OCI-LY7 (cell line): Measurements from ENCODE around the gene HNRNPK. TPM values are rescaled to one million over a fixed set of nuclear protein-coding genes. Genes with fewer than 3 reads are reported as not detected.

ENCODE experiments used
- BruUV-seq: library from RNA; stranded (reverse); fragments of 400-500 nt; replicated peaks from 2 replicates; lab custom pipeline; 2021; lab: Mats Ljungman, UMichigan
- CTCF ChIA-PET: fragments of 300-600 bp; sonication (Branson Sonifier 250); formaldehyde crosslinking; loops from one replicate; lab custom pipeline; 2022; ENCODE audit warnings: antibody characterized with exemption; ENCODE audit not compliant: unreplicated experiment; lab: Charles Lee
- POLR2A ChIA-PET: fragments of 300-600 bp; sonication (Branson Sonifier 250); formaldehyde crosslinking; loops from one replicate; lab custom pipeline; 2022; ENCODE audit warnings: antibody characterized with exemption; lab: Charles Lee
- DNase-seq: peaks from one replicate; pipeline ENCODE4 v3.0.0-alpha.2; 2015; ENCODE audit warnings: low spot score
- H2AFZ ChIP-seq: fragments of 200-600 bp; sonication (generic), shearing (Covaris generic); 2 replicates; pipeline ENCODE4 v1.6.1; 2014; ENCODE audit warnings: mild to moderate bottlenecking, antibody characterized with exemption, low read length, moderate library complexity
- H3K27ac ChIP-seq: fragments of 200-600 bp; sonication (generic); 2 replicates; pipeline ENCODE4 v1.5.1; 2014; ENCODE audit warnings: mixed run types, low read depth, mild to moderate bottlenecking, moderate library complexity, low read length, inconsistent platforms; ENCODE audit not compliant: poor library complexity, severe bottlenecking
- H3K36me3 ChIP-seq: fragments of 200-600 bp; sonication (generic); 2 replicates; pipeline ENCODE4 v1.6.1; 2014; ENCODE audit warnings: mild to moderate bottlenecking, antibody characterized with exemption, low read length, moderate library complexity, mixed read lengths; ENCODE audit not compliant: insufficient read depth
- H3K4me1 ChIP-seq: fragments of 200-600 bp; sonication (generic); 2 replicates; pipeline ENCODE4 v1.5.1; 2014; ENCODE audit warnings: mild to moderate bottlenecking, low read length; ENCODE audit not compliant: insufficient read depth, poor library complexity, severe bottlenecking
- H3K4me2 ChIP-seq: fragments of 200-600 bp; sonication (generic); 2 replicates; pipeline ENCODE4 v1.6.1; 2014; ENCODE audit warnings: mild to moderate bottlenecking, low read length
- H3K4me3 ChIP-seq: fragments of 200-600 bp; sonication (generic); 2 replicates; pipeline ENCODE4 v1.5.1; 2014; ENCODE audit warnings: mild to moderate bottlenecking, low read depth, low read length; ENCODE audit not compliant: poor library complexity, severe bottlenecking
- H3K79me2 ChIP-seq: fragments of 200-600 bp; sonication (generic); 2 replicates; pipeline ENCODE4 v1.6.1; 2016; ENCODE audit warnings: low read depth, mild to moderate bottlenecking, low read length, moderate library complexity, mixed read lengths; ENCODE audit not compliant: insufficient read depth
- H3K9me2 ChIP-seq: fragments of 200-600 bp; sonication (generic); 2 replicates; pipeline ENCODE4 v1.6.1; 2016; ENCODE audit warnings: mild to moderate bottlenecking, low read length, mixed read lengths; ENCODE audit not compliant: insufficient read depth
- H3K9me3 ChIP-seq: fragments of 200-600 bp; sonication (generic); 2 replicates; pipeline ENCODE4 v1.6.1; 2014; ENCODE audit warnings: mild to moderate bottlenecking, mixed run types, low read length, mixed read lengths
- H4K20me1 ChIP-seq: fragments of 200-600 bp; sonication (generic); 2 replicates; pipeline ENCODE4 v1.6.1; 2014; ENCODE audit warnings: mild to moderate bottlenecking, antibody characterized with exemption, low read length, moderate library complexity, mixed read lengths; ENCODE audit not compliant: insufficient read depth
- CTCF ChIP-seq: fragments of 200-600 bp; sonication (generic); conservative IDR thresholded peaks from 2 replicates; pipeline ENCODE4 v1.5.1; 2014; ENCODE audit warnings: mild to moderate bottlenecking, antibody characterized with exemption, low read length, moderate library complexity, mixed read lengths
- EZH2phosphoT487 ChIP-seq: fragments of 200-600 bp; sonication (generic); IDR thresholded peaks from 2 replicates; pipeline ENCODE4 v1.6.1; 2018; ENCODE audit warnings: low read depth, borderline replicate concordance, mild to moderate bottlenecking, mixed run types, antibody characterized with exemption, low read length, moderate library complexity, mixed read lengths
- intact Hi-C: fragments of 100-400 bp; cut with micrococcal nuclease; formaldehyde crosslinking; loops from one replicate; pipeline ENCODE4 v1.10.0; 2022; ENCODE audit not compliant: unreplicated experiment
- total RNA-seq, 2 experiments: library from RNA; depleted of rRNA in 1 of 2; stranded (reverse); fragments of >200 nt in 1 of 2; shearing (Covaris generic) in 1 of 2; gene quantifications; 2 replicates each; pipeline ENCODE4 v1.2.3, GENCODE V29; 2014 to 2022

Gene HNRNPK
- total RNA-seq, 2 experiments from 2014 or later, result 592 to 768 TPM

- Histone ChIP-seq H2AFZ (no peak overlapping the region), H3K36me3 (peaks cover 90% of the 10 kb centered on the region), H3K9me3 (no peaks in the 10 kb centered on the region), H3K27ac (no peak overlapping the region), H3K9me2 (no peaks in the 10 kb centered on the region), H3K79me2 (peaks cover 57% of the 10 kb centered on the region), H3K4me1 (no peaks in the 10 kb centered on the region), H3K4me2 (no peak overlapping the region), H3K4me3 (no peak overlapping the region), H4K20me1 (peaks cover 53% of the 10 kb centered on the region)
- DNase-seq, result no peak
- CTCF ChIA-PET, result no interaction called here
- TF ChIP-seq CTCF, result no peak
- TF ChIP-seq EZH2phosphoT487, result no peak
- no TSS peak for BruUV-seq
- intact Hi-C loops, result no loop called here
- POLR2A ChIA-PET, result interaction anchor here (0.7 to 2.8 kb wide), 2 partner anchors 8 to 14 kb away, joined by 3 to 14 read pairs; no protein-coding TSS in a partner anchor
Measured at GRCh38 chr9:83969602-83970001, 10.4 kb downstream of the HNRNPK start.

GRCh38 chr9:83967073-83967472 is 12.9 kb downstream of the HNRNPK start:
- no TSS peak for BruUV-seq
- peaks cover 65% of the 10 kb centered on the region for H3K36me3 ChIP-seq
- peaks cover 32% of the 10 kb centered on the region; the same call in 1 of the 2 replicates for H3K79me2 ChIP-seq
- H3K4me1 ChIP-seq, result no peaks in the 10 kb centered on the region
- TF ChIP-seq CTCF (no peak), EZH2phosphoT487 (no peak)
- H4K20me1 ChIP-seq, result peaks cover 31% of the 10 kb centered on the region
- CTCF ChIA-PET, result no interaction called here
- no peak for DNase-seq
- no peak overlapping the region for H3K27ac ChIP-seq
- H3K9me2 ChIP-seq, result no peaks in the 10 kb centered on the region
- H3K9me3 ChIP-seq, result no peaks in the 10 kb centered on the region
- H2AFZ ChIP-seq, result no peak overlapping the region
- no peak overlapping the region for H3K4me3 ChIP-seq
- H3K4me2 ChIP-seq, result no peak overlapping the region
- POLR2A ChIA-PET, result interaction anchor here (1.3 kb wide), 1 partner anchor 11 kb away, joined by 7 read pairs; no protein-coding TSS in a partner anchor
- intact Hi-C loops, result no loop called here

- Histone ChIP-seq H4K20me1 (peaks cover 26% of the 10 kb centered on the region), H3K4me2 (no peak overlapping the region), H3K79me2 (peaks cover 24% of the 10 kb centered on the region; the same call in 1 of the 2 replicates), H3K4me3 (no peak overlapping the region), H2AFZ (no peak overlapping the region), H3K27ac (peak overlapping the region; percentile 19), H3K9me2 (no peaks in the 10 kb centered on the region), H3K9me3 (no peaks in the 10 kb centered on the region), H3K4me1 (no peaks in the 10 kb centered on the region), H3K36me3 (peaks cover 56% of the 10 kb centered on the region)
- TF ChIP-seq EZH2phosphoT487 (no peak), CTCF (no peak)
- ChIA-PET POLR2A (interaction anchor here (0.5 kb wide), 1 partner anchor 13 kb away, joined by 3 read pairs; the partner anchor contains the start of gene HNRNPK), CTCF (no interaction called here)
- intact Hi-C loops, result no loop called here
- DNase-seq, result no peak
- BruUV-seq, result no TSS peak
Measured at GRCh38 chr9:83966209-83966582, 13.8 kb downstream of the HNRNPK start.
